ENCODE data around the gene SEL1L. TPM values are rescaled to one million over a fixed set of nuclear protein-coding genes. Genes with fewer than 3 reads are reported as not detected.

The SEL1L gene
- total RNA-seq, 1 experiment from 2014 or later = 41.4 TPM

- H3K79me2 ChIP-seq (ENCODE audit: insufficient read depth, low read length) = peaks cover 19% of the 10 kb centered on the region
- no peaks in the 10 kb centered on the region for H4K20me1 ChIP-seq (ENCODE audit: insufficient read depth)
- ChIA-PET RAD21 (ENCODE audit: low non-redundant PET in 1 of 2, low total read pairs in 2 of 2, uncharacterized antibody in 2 of 2, unreplicated experiment in 2 of 2) (no interaction called here), CTCF (no interaction called here), POLR2A (no interaction called here)
- BruUV-seq (replicated peaks) = no TSS peak
- DNase-seq (ENCODE audit: low read depth, low spot score) (no peak), ATAC-seq (no peak)
- no peak overlapping the region for H3K27ac ChIP-seq (ENCODE audit: low read depth, low read length)
- no peak overlapping the region for H3K4me3 ChIP-seq (replicated peaks in 1 of 2; ENCODE audit: low read depth in 1 of 2, low read length in 2 of 2)
- H2AFZ ChIP-seq (ENCODE audit: low read depth, low read length, poor library complexity, severe bottlenecking) = no peak overlapping the region
- H3K9me2 ChIP-seq (ENCODE audit: insufficient read depth) = no peaks in the 10 kb centered on the region
- TF ChIP-seq FOSL1 (IDR thresholded peaks at IDR 0.05; ENCODE audit: low read depth) (no peak), ZNF274 (IDR thresholded peaks at IDR 0.05; ENCODE audit: low read depth, low read length) (no peak), CBX3 (IDR thresholded peaks at IDR 0.05; ENCODE audit: low read depth) (no peak), EZH2 (IDR thresholded peaks at IDR 0.05) (no peak), CTCF (IDR thresholded peaks at IDR 0.05 in 2 of 3, conservative IDR thresholded peaks at IDR 0.05 in 1 of 3; ENCODE audit: borderline replicate concordance in 1 of 3, insufficient read depth in 1 of 3, low read depth in 2 of 3, low read length in 2 of 3) (no peak), MAX (IDR thresholded peaks at IDR 0.05) (no peak), ATF3 (IDR thresholded peaks at IDR 0.05) (no peak), SIN3A (IDR thresholded peaks at IDR 0.05; ENCODE audit: low read depth) (no peak), RAD21 (IDR thresholded peaks at IDR 0.05; ENCODE audit: low read depth) (no peak), CEBPB (IDR thresholded peaks at IDR 0.05; ENCODE audit: low read depth) (no peak), ZFX (IDR thresholded peaks at IDR 0.05) (no peak), POLR2AphosphoS5 (IDR thresholded peaks at IDR 0.05; ENCODE audit: low read depth, low read length) (no peak), EGR1 (IDR thresholded peaks at IDR 0.05; ENCODE audit: low read depth) (no peak), ELF1 (IDR thresholded peaks at IDR 0.05; ENCODE audit: borderline replicate concordance, low read depth) (no peak), YY1 (IDR thresholded peaks at IDR 0.05; ENCODE audit: extremely low read depth, insufficient replicate concordance, low read depth, low read length) (no peak), JUND (IDR thresholded peaks at IDR 0.05) (no peak), TCF7L2 (IDR thresholded peaks at IDR 0.05; ENCODE audit: borderline replicate concordance, extremely low read depth, insufficient read depth, insufficient read length) (no peak), EZH2phosphoT487 (IDR thresholded peaks at IDR 0.05; ENCODE audit: borderline replicate concordance) (no peak)
- peaks cover 6 to 15% of the 10 kb centered on the region in 2 experiments; a peak in 3 of 4 replicates for H3K4me1 ChIP-seq (ENCODE audit: control insufficient read depth in 1 of 2, insufficient read depth in 2 of 2, low read length in 2 of 2)
- H3K9ac ChIP-seq (ENCODE audit: low read length) = no peak overlapping the region
- H3K27me3 ChIP-seq (ENCODE audit: insufficient read depth, low read length) = peaks cover 4% of the 10 kb centered on the region
- no peaks in the 10 kb centered on the region for H3K36me3 ChIP-seq (ENCODE audit: control insufficient read depth in 1 of 2, insufficient read depth in 2 of 2, low read length in 2 of 2)
- intact Hi-C loops (cut with micrococcal nuclease) = no loop called here
- no peak overlapping the region for H3K4me2 ChIP-seq (ENCODE audit: low read length)
- no peaks in the 10 kb centered on the region for H3K9me3 ChIP-seq (ENCODE audit: control insufficient read depth in 1 of 2, insufficient read depth in 1 of 2, low read depth in 1 of 2, low read length in 2 of 2)
Observed at GRCh38 chr14:81535396-81536164, 1.9 kb upstream of the SEL1L start.
